Ovary (tissue), 9 donors: ENCODE data around the gene MAN1C1. TPM values are rescaled to one million over a fixed set of nuclear protein-coding genes. Genes with fewer than 3 reads are reported as not detected.

Experiments
- DNase-seq, 5 donors: peaks; one replicate each; pipeline ENCODE4 v3.0.0-alpha.2; 2019 to 2020
- H3K27ac ChIP-seq, 2 donors: fragments of 200-600 bp; one replicate each; pipeline versions ENCODE4 v1.5.1 to v1.8.0; 2019 to 2022
- H3K27me3 ChIP-seq: fragments of 200-600 bp; one replicate; pipeline ENCODE4 v1.8.0; 2022
- H3K36me3 ChIP-seq: fragments of 200-600 bp; sonication (generic); one replicate; pipeline ENCODE4 v1.5.1; 2019
- H3K4me1 ChIP-seq: one replicate; pipeline ENCODE4 v1.8.1; 2013; ENCODE audit warnings: mild to moderate bottlenecking, moderate library complexity; ENCODE audit not compliant: insufficient read depth
- H3K4me3 ChIP-seq: fragments of 200-600 bp; sonication (generic); one replicate; pipeline ENCODE4 v1.5.1; 2017
- H3K9me3 ChIP-seq, 2 donors: fragments of 200-600 bp in 1 of 2; sonication (generic) in 1 of 2; one replicate each; pipeline versions ENCODE4 v1.5.1 to v1.8.1; 2013 to 2019; ENCODE audit warnings: mild to moderate bottlenecking in 1 of 2, moderate library complexity in 1 of 2
- EP300 ChIP-seq: sonication (generic); formaldehyde crosslinking; IDR thresholded peaks from one replicate; pipeline ENCODE4 v1.6.1; 2017; ENCODE audit warnings: antibody characterized with exemption
- POLR2A ChIP-seq: fragments of 450-650 bp; IDR thresholded peaks from one replicate; pipeline ENCODE4 v1.6.1; 2017; ENCODE audit warnings: antibody characterized with exemption, mild to moderate bottlenecking, moderate library complexity
- WGBS, 3 donors: extraction: QIAGEN DNeasy Blood & Tissue Kit in 1 of 3; methylation state at CpG; one replicate each; pipeline versions ENCODE4 v1.1.5 to v1.1.7; 2013 to 2017; 5-methylcytosine and 5-hydroxymethylcytosine counted together
- intact Hi-C, 4 donors: fragments of 100-400 bp; cut with DNase I; formaldehyde crosslinking; loops; one replicate each; pipeline versions ENCODE4 v1.11.0 to v1.15.1; 2022 to 2023
- polyA plus RNA-seq, 2 donors: library from polyadenylated mRNA; stranded (reverse); fragments of 200-250 nt in 1 of 2; fragments of 350-450 nt in 1 of 2; fragmentation: Illumina TruSeq in 1 of 2; extraction: RNeasy Lipid Tissue Mini Kit (QIAGEN cat#74804) in 1 of 2; gene quantifications; one replicate each; pipeline ENCODE4 v1.2.3, GENCODE V29; 2013 to 2014
- total RNA-seq, 7 donors: library from RNA; depleted of rRNA in 2 of 7; stranded (reverse); fragments of >200 nt in 2 of 7; fragmentation: NEBNext Ultra II Directional in 3 of 7; extraction: Animal tissue kit (Norgen Biotek cat#: 25700) in 3 of 7; gene quantifications; one replicate each; pipeline versions ENCODE4 v1.1.0 to v1.2.4, GENCODE V29; 2016 to 2023
- TF ChIP-seq, protein P1 (sequence below), 3 donors: fragments of 450-650 bp in 2 of 3; fragments of 200-600 bp in 1 of 3; IDR thresholded peaks; one replicate each; pipeline versions ENCODE4 v1.5.1 to v1.8.0; 2016 to 2022; ENCODE audit warnings: antibody characterized with exemption in 3 of 3, mild to moderate bottlenecking in 1 of 3
- donor health status: DM: no; HTN: no; CAD: no; lungs with moderate emphysema.
- donor health status: DM: no; HTN: no; CAD: no.
- donor health status: Bipolar disorder and iron deficiency.
- donor health status: DM: yes; HTN: yes; CAD: no.
- donor health status: DM: no; HTN: no; CAD: no.
- donor health status: DM: yes; HTN: yes; CAD: no.

MAN1C1 gene
- total and polyA plus RNA-seq, 9 donors = 18.0 to 59.2 (median 33.1) TPM

DNA sequence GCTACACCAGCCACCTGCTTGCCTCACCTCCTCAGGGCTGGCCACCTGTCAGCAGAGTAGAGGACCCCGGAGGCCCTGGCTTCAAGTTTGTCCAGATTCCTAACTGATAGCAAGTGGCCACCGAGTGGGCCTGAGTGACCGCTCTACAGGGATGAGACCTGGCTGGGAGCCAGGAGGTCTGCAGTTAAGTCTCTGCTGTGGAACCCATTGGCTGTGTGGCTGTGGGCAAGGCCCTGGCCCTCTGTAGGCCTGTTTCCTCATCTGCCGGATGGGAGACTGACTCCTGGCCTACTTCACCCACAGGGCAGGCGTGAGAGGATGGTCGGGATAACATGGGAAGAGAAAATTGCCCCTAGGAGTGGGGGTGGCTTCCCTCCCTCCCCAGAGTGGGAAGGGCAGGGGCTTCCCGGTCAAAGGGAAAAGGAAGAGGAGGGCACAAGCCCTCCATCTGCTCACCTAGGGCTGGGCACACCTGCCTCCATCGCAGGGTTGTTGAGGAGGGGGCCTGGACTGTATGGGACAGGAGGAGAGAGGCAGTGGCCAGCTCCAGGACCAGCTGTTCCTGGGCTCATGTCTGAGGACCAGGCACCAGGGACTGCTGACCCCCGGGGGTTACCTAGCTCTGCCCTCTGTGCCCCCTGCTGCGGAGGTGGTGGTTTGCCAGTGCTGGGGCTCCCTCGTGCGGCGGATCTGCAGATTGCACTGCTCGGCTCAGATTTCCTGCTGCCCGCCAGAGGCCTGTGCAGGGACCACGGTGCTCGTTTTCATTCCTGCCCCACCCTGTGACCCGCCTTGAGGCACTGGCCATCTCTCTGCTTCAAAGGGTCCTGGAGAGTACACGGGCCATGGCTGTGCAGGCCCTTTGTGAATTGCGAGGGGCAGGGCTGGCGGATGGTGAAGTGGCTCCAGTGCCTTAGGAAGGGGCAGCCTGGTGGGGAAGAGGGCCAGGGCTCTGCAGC is 194.0 kb downstream of the MAN1C1 start:
- no peak overlapping the region for H3K27ac ChIP-seq
- TF ChIP-seq EP300 = no peak
- TF ChIP-seq, protein P1, sequence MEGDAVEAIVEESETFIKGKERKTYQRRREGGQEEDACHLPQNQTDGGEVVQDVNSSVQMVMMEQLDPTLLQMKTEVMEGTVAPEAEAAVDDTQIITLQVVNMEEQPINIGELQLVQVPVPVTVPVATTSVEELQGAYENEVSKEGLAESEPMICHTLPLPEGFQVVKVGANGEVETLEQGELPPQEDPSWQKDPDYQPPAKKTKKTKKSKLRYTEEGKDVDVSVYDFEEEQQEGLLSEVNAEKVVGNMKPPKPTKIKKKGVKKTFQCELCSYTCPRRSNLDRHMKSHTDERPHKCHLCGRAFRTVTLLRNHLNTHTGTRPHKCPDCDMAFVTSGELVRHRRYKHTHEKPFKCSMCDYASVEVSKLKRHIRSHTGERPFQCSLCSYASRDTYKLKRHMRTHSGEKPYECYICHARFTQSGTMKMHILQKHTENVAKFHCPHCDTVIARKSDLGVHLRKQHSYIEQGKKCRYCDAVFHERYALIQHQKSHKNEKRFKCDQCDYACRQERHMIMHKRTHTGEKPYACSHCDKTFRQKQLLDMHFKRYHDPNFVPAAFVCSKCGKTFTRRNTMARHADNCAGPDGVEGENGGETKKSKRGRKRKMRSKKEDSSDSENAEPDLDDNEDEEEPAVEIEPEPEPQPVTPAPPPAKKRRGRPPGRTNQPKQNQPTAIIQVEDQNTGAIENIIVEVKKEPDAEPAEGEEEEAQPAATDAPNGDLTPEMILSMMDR (IDR thresholded peaks at IDR 0.05) = peak; percentile 89 to 95 (median 93)
- intact Hi-C loops = loop anchor here in 1 of 4 donors (5.0 kb wide), 1 partner anchor 568 kb away; no protein-coding TSS in a partner anchor
- H3K4me1 ChIP-seq = no peaks in the 10 kb centered on the region
- no peaks in the 10 kb centered on the region for H3K27me3 ChIP-seq
- DNase-seq = peak; percentile 66 to 84 (median 80)
- no peaks in the 10 kb centered on the region for H3K9me3 ChIP-seq
- WGBS, 3 donors = 32 to 35% (median 33%) methylated on average over 20 to 21 of the region's 21 CpGs
- no peaks in the 10 kb centered on the region for H3K36me3 ChIP-seq
- no peak overlapping the region for H3K4me3 ChIP-seq

DNA sequence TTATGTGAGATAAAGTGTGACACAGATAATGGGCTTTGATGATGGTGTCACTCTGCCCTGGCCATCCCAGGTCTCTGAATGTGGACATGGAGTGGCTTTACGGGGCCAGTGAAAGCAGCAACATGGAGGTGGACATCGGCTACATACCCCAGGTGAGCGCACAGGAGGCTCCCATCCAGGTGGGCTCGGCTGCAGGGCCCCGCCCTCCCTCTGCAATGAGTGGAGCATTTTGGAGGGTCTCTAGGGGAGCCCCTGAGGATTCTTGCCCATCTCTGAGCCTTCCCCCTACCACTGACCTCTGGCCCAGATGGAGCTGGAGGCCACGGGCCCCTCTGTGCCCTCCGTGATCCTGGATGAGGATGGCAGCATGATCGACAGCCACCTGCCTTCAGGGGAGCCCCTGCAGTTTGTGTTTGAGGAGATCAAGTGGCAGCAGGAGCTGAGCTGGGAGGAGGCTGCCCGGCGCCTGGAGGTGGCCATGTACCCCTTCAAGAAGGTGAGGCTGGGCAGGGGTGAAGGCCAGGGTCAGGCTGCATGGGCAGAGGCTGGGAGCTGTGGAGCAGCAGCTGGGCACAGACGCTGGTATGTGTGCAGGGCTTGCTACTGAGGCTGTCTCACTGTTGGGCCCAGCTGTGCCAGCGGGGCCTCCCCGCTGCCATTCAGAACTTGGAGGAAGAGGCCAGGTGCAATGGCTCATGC is 194.9 kb downstream of the MAN1C1 start:
- WGBS, 3 donors = 88 to 90% (median 89%) methylated on average over 12 to 13 of the region's 13 CpGs
- H3K27ac ChIP-seq = no peak overlapping the region
- intact Hi-C loops = loop anchor here in 1 of 4 donors (5.0 kb wide), 1 partner anchor 569 kb away; no protein-coding TSS in a partner anchor
- no peak for TF ChIP-seq EP300
- TF ChIP-seq, protein P1 (IDR thresholded peaks at IDR 0.05) = no peak
- TF ChIP-seq POLR2A = no peak
- no peaks in the 10 kb centered on the region for H3K36me3 ChIP-seq
- H3K4me1 ChIP-seq = no peaks in the 10 kb centered on the region
- H3K4me3 ChIP-seq = no peak overlapping the region
- H3K27me3 ChIP-seq = no peaks in the 10 kb centered on the region
- peak in 2 of 5 donors; percentile 21 to 33 for DNase-seq
- H3K9me3 ChIP-seq = no peaks in the 10 kb centered on the region

DNA sequence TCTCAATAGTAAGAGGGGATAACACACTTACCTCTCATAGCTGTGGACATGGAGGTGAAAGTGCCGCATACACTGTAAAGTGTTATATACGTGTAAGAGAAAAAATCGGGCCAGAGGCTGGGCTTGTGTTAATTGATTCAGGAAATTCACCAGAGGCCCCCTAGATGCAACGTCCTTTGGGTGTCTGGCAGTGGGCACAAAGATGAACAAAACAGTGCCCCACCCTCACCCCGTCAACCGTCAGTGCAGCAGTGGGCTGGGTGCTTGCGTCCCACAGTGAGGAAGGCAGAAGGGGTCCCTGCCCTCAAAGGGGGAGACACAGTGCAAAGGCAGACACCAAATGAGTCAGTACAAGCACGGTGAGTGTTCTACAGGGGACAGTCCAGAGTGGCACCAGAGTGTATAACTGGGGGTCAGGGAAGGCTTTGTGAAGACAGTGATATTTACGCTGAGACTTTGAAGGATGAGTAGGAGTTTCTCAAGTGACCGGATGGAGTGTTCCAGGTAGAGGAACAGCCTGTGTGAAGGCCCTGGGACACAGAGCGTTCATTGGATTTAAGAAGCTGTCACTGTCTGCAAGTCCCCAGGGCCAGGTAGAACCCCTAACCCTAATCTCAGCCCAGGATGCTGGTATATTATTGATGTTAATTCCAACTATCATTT is 196.6 kb downstream of the MAN1C1 start:
- no peaks in the 10 kb centered on the region for H3K27me3 ChIP-seq
- no peak for DNase-seq
- no peak overlapping the region for H3K27ac ChIP-seq
- TF ChIP-seq POLR2A (no peak), EP300 (no peak)
- TF ChIP-seq, protein P1 (IDR thresholded peaks at IDR 0.05) = no peak
- no peaks in the 10 kb centered on the region for H3K36me3 ChIP-seq
- H3K9me3 ChIP-seq = no peaks in the 10 kb centered on the region
- WGBS, 3 donors = 79 to 84% (median 80%) methylated on average over 11 of the region's 11 CpGs
- H3K4me1 ChIP-seq = no peaks in the 10 kb centered on the region
- intact Hi-C loops = loop anchor here in 1 of 4 donors (5.0 kb wide), 1 partner anchor 571 kb away; no protein-coding TSS in a partner anchor
- H3K4me3 ChIP-seq = no peak overlapping the region
